ENCODE data around the gene FMOD. TPM values are rescaled to one million over a fixed set of nuclear protein-coding genes. Genes with fewer than 3 reads are reported as not detected.
A peak's percentile ranks its signal among the peaks of the same experiment; 100 is the strongest.

FMOD gene
- total RNA-seq (2014; rRNA removed; shearing (Covaris generic); ENCODE audit: low replicate concordance) = 2.2 and 3.6 TPM in 2 replicates

- Histone ChIP-seq H3K4me2 (ENCODE audit: low read depth, low read length, poor library complexity, severe bottlenecking) (peak within 1 kb of the TSS; percentile 75), H3K4me3 (ENCODE audit: low read length) (peak within 1 kb of the TSS; percentile 55), H3K9ac (ENCODE audit: low read length) (peak within 1 kb of the TSS; percentile 54)
Observed at GRCh38 chr1:203351037-203351625, at the start of gene FMOD. Gene FMOD, minus strand, starts transcription at chr1:203351122. Its CDS starts 2,852 bp downstream, at chr1:203348270.

GRCh38 chr1:203396595-203397194 is 45.8 kb upstream of the FMOD start:
- Histone ChIP-seq H3K4me3 (ENCODE audit: low read length) (no peak overlapping the region), H3K9me3 (ENCODE audit: low read length) (no peaks in the 10 kb centered on the region), H2AFZ (ENCODE audit: low read length) (no peak overlapping the region), H3K79me2 (ENCODE audit: low read length) (no peaks in the 10 kb centered on the region), H3K4me2 (ENCODE audit: low read depth, low read length, poor library complexity, severe bottlenecking) (no peak overlapping the region), H4K20me1 (ENCODE audit: insufficient read depth, low read depth, low read length) (no peaks in the 10 kb centered on the region), H3K27me3 (ENCODE audit: low read length) (0 out of 2 replicates have a peak, but pooled peaks cover 2% of the 10 kb centered on the region), H3K9ac (ENCODE audit: low read length) (no peak overlapping the region), H3K4me1 (ENCODE audit: low read length) (peaks cover 5% of the 10 kb centered on the region), H3K9me2 (replicated peaks; ENCODE audit: insufficient read depth, low read length) (no peaks in the 10 kb centered on the region), H3K36me3 (ENCODE audit: insufficient read depth, low read length) (no peaks in the 10 kb centered on the region), H3K27ac (ENCODE audit: low read length) (no peak overlapping the region)
- DNase-seq = peak; percentile 36

More at GRCh38 chr1:203351037-203351625, at the start of gene FMOD:
- Histone ChIP-seq H3K27ac (ENCODE audit: low read length) (no peak within 1 kb of the TSS), H3K79me2 (ENCODE audit: low read length) (no peaks in the 10 kb centered on the region), H2AFZ (ENCODE audit: low read length) (peak within 1 kb of the TSS; percentile 99), H3K27me3 (ENCODE audit: low read length) (no peaks in the 10 kb centered on the region), H3K4me1 (ENCODE audit: low read length) (peaks cover 19% of the 10 kb centered on the region), H3K9me3 (ENCODE audit: low read length) (no peaks in the 10 kb centered on the region), H4K20me1 (ENCODE audit: insufficient read depth, low read depth, low read length) (no peaks in the 10 kb centered on the region), H3K36me3 (ENCODE audit: insufficient read depth, low read length) (no peaks in the 10 kb centered on the region), H3K9me2 (replicated peaks; ENCODE audit: insufficient read depth, low read length) (no peaks in the 10 kb centered on the region)
- DNase-seq = peak; percentile 73

GRCh38 chr1:203395751-203396150 is 44.8 kb upstream of the FMOD start:
- no peak overlapping the region for H3K9ac ChIP-seq (ENCODE audit: low read length)
- peak; percentile 35 for DNase-seq
- H3K4me2 ChIP-seq (ENCODE audit: low read depth, low read length, poor library complexity, severe bottlenecking) = no peak overlapping the region

GRCh38 chr1:203390298-203390697 is 39.4 kb upstream of the FMOD start:
- H3K4me1 ChIP-seq (ENCODE audit: low read length) = no peaks in the 10 kb centered on the region
- H3K9me3 ChIP-seq (ENCODE audit: low read length) = no peaks in the 10 kb centered on the region
- no peaks in the 10 kb centered on the region for H3K9me2 ChIP-seq (replicated peaks; ENCODE audit: insufficient read depth, low read length)
- no peaks in the 10 kb centered on the region for H3K27me3 ChIP-seq (ENCODE audit: low read length)
- no peaks in the 10 kb centered on the region for H3K79me2 ChIP-seq (ENCODE audit: low read length)
- no peaks in the 10 kb centered on the region for H4K20me1 ChIP-seq (ENCODE audit: insufficient read depth, low read depth, low read length)
- no peaks in the 10 kb centered on the region for H3K36me3 ChIP-seq (ENCODE audit: insufficient read depth, low read length)
- H3K4me3 ChIP-seq (ENCODE audit: low read length) = no peak overlapping the region
- H2AFZ ChIP-seq (ENCODE audit: low read length) = no peak overlapping the region
- no peak overlapping the region for H3K9ac ChIP-seq (ENCODE audit: low read length)
- no peak for DNase-seq
- no peak overlapping the region for H3K4me2 ChIP-seq (ENCODE audit: low read depth, low read length, poor library complexity, severe bottlenecking)
- H3K27ac ChIP-seq (ENCODE audit: low read length) = no peak overlapping the region

More at GRCh38 chr1:203395751-203396150, 44.8 kb upstream of the FMOD start:
- H3K79me2 ChIP-seq (ENCODE audit: low read length) = no peaks in the 10 kb centered on the region
- no peaks in the 10 kb centered on the region for H4K20me1 ChIP-seq (ENCODE audit: insufficient read depth, low read depth, low read length)
- 0 out of 2 replicates have a peak overlapping the region, but pooled peaks have one; percentile 56 for H2AFZ ChIP-seq (ENCODE audit: low read length)
- H3K27me3 ChIP-seq (ENCODE audit: low read length) = 0 out of 2 replicates have a peak, but pooled peaks cover 2% of the 10 kb centered on the region
- no peak overlapping the region for H3K27ac ChIP-seq (ENCODE audit: low read length)
- no peaks in the 10 kb centered on the region for H3K9me3 ChIP-seq (ENCODE audit: low read length)
- H3K4me3 ChIP-seq (ENCODE audit: low read length) = no peak overlapping the region
- peaks cover 3% of the 10 kb centered on the region for H3K4me1 ChIP-seq (ENCODE audit: low read length)
- H3K36me3 ChIP-seq (ENCODE audit: insufficient read depth, low read length) = no peaks in the 10 kb centered on the region
- no peaks in the 10 kb centered on the region for H3K9me2 ChIP-seq (replicated peaks; ENCODE audit: insufficient read depth, low read length)

- H3K9ac ChIP-seq (ENCODE audit: low read length) = no peak overlapping the region
- no peak overlapping the region for H3K4me3 ChIP-seq (ENCODE audit: low read length)
- H2AFZ ChIP-seq (ENCODE audit: low read length) = no peak overlapping the region
Observed at GRCh38 chr1:203388683-203389082, 37.8 kb upstream of the FMOD start.

GRCh38 chr1:203382026-203382425 is 31.1 kb upstream of the FMOD start:
- Histone ChIP-seq H4K20me1 (ENCODE audit: insufficient read depth, low read depth, low read length) (no peaks in the 10 kb centered on the region), H3K4me2 (ENCODE audit: low read depth, low read length, poor library complexity, severe bottlenecking) (peak overlapping the region; percentile 49), H3K9me3 (ENCODE audit: low read length) (no peaks in the 10 kb centered on the region), H3K9ac (ENCODE audit: low read length) (no peak overlapping the region), H3K4me1 (ENCODE audit: low read length) (peaks cover 22% of the 10 kb centered on the region), H3K27ac (ENCODE audit: low read length) (no peak overlapping the region), H3K4me3 (ENCODE audit: low read length) (no peak overlapping the region), H2AFZ (ENCODE audit: low read length) (peak overlapping the region; percentile 38), H3K9me2 (replicated peaks; ENCODE audit: insufficient read depth, low read length) (no peaks in the 10 kb centered on the region), H3K27me3 (ENCODE audit: low read length) (no peaks in the 10 kb centered on the region), H3K79me2 (ENCODE audit: low read length) (no peaks in the 10 kb centered on the region), H3K36me3 (ENCODE audit: insufficient read depth, low read length) (no peaks in the 10 kb centered on the region)
- DNase-seq = no peak

More at GRCh38 chr1:203388683-203389082, 37.8 kb upstream of the FMOD start:
- H3K9me3 ChIP-seq (ENCODE audit: low read length) = no peaks in the 10 kb centered on the region
- no peaks in the 10 kb centered on the region for H3K79me2 ChIP-seq (ENCODE audit: low read length)
- no peaks in the 10 kb centered on the region for H4K20me1 ChIP-seq (ENCODE audit: insufficient read depth, low read depth, low read length)
- H3K9me2 ChIP-seq (replicated peaks; ENCODE audit: insufficient read depth, low read length) = no peaks in the 10 kb centered on the region
- H3K4me2 ChIP-seq (ENCODE audit: low read depth, low read length, poor library complexity, severe bottlenecking) = no peak overlapping the region
- no peaks in the 10 kb centered on the region for H3K4me1 ChIP-seq (ENCODE audit: low read length)
- no peaks in the 10 kb centered on the region for H3K27me3 ChIP-seq (ENCODE audit: low read length)
- DNase-seq = no peak
- H3K27ac ChIP-seq (ENCODE audit: low read length) = no peak overlapping the region
- H3K36me3 ChIP-seq (ENCODE audit: insufficient read depth, low read length) = no peaks in the 10 kb centered on the region

- Histone ChIP-seq H3K4me3 (ENCODE audit: low read length) (peak overlapping the region; percentile 26; the same call in 1 of the 2 replicates), H3K4me2 (ENCODE audit: low read depth, low read length, poor library complexity, severe bottlenecking) (peak overlapping the region; percentile 49), H3K9me3 (ENCODE audit: low read length) (no peaks in the 10 kb centered on the region), H4K20me1 (ENCODE audit: insufficient read depth, low read depth, low read length) (no peaks in the 10 kb centered on the region), H3K9me2 (replicated peaks; ENCODE audit: insufficient read depth, low read length) (no peaks in the 10 kb centered on the region), H3K36me3 (ENCODE audit: insufficient read depth, low read length) (no peaks in the 10 kb centered on the region), H3K9ac (ENCODE audit: low read length) (peak overlapping the region; percentile 33), H3K4me1 (ENCODE audit: low read length) (peaks cover 22% of the 10 kb centered on the region), H3K79me2 (ENCODE audit: low read length) (no peaks in the 10 kb centered on the region), H2AFZ (ENCODE audit: low read length) (peak overlapping the region; percentile 38), H3K27ac (ENCODE audit: low read length) (peak overlapping the region; percentile 21; the same call in 1 of the 2 replicates), H3K27me3 (ENCODE audit: low read length) (no peaks in the 10 kb centered on the region)
- peak; percentile 53 for DNase-seq
Observed at GRCh38 chr1:203381151-203381751, 30.3 kb upstream of the FMOD start.

All from Karpas-422 (cell line).